ENCODE results near the gene LPO.

- no peak for TF ChIP-seq CTCF (IDR thresholded peaks at IDR 0.05)
- no peak for TF ChIP-seq POLR2AphosphoS5 (IDR thresholded peaks at IDR 0.05)
- no peak for TF ChIP-seq EP300 (IDR thresholded peaks at IDR 0.05)
- TF ChIP-seq POLR2A (IDR thresholded peaks at IDR 0.05) = no peak
These were observed 64.7 kb downstream of the LPO start for GRCh38 chr17:58302919-58303585.
